ENCODE results near the gene SAMD15.
"Not testable (repeated sequence)": the region's sequence is repeated elsewhere in the genome, so short reads cannot be mapped to it uniquely, and the experiment has no call there.

SAMD15 gene

GRCh38 chr14:77406718-77407117 lies 29.5 kb downstream of the SAMD15 start:
- Histone ChIP-seq H3K79me2 (ENCODE audit: low read length) (no peaks in the 10 kb centered on the region), H3K4me3 (ENCODE audit: low read length) (no peak overlapping the region), H3K36me3 (replicated peaks; ENCODE audit: insufficient read depth, low read length) (no peaks in the 10 kb centered on the region), H2AFZ (ENCODE audit: low read length) (no peak overlapping the region), H3K9me2 (replicated peaks; ENCODE audit: insufficient read depth, low read length) (no peaks in the 10 kb centered on the region), H4K20me1 (ENCODE audit: insufficient read depth, low read length) (no peaks in the 10 kb centered on the region), H3K4me2 (ENCODE audit: low read depth, low read length) (no peak overlapping the region), H3K4me1 (ENCODE audit: low read length) (no peaks in the 10 kb centered on the region), H3K27ac (ENCODE audit: low read length) (no peak overlapping the region), H3K9me3 (replicated peaks; ENCODE audit: insufficient read depth, low read length) (no peaks in the 10 kb centered on the region), H3K9ac (ENCODE audit: low read length) (no peak overlapping the region), H3F3A (ENCODE audit: insufficient read depth, low read length) (no peaks in the 10 kb centered on the region), H3K27me3 (replicated peaks; ENCODE audit: insufficient read depth, low read length) (no peaks in the 10 kb centered on the region)
- DNase-seq = no peak
- TF ChIP-seq CTCF (IDR thresholded peaks at IDR 0.05; ENCODE audit: low read length) (no peak), EZH2 (optimal IDR thresholded peaks at IDR 0.05; ENCODE audit: low read depth, low read length) (no peak), EZH2phosphoT487 (IDR thresholded peaks at IDR 0.05; ENCODE audit: low read length) (no peak)

GRCh38 chr14:77407158-77407557 lies 30.0 kb downstream of the SAMD15 start:
- Histone ChIP-seq H3K9ac (ENCODE audit: low read length) (no peak overlapping the region), H3K36me3 (replicated peaks; ENCODE audit: insufficient read depth, low read length) (no peaks in the 10 kb centered on the region), H3F3A (ENCODE audit: insufficient read depth, low read length) (no peaks in the 10 kb centered on the region), H3K4me3 (ENCODE audit: low read length) (no peak overlapping the region), H2AFZ (ENCODE audit: low read length) (no peak overlapping the region), H3K4me2 (ENCODE audit: low read depth, low read length) (no peak overlapping the region), H4K20me1 (ENCODE audit: insufficient read depth, low read length) (no peaks in the 10 kb centered on the region), H3K27ac (ENCODE audit: low read length) (no peak overlapping the region), H3K4me1 (ENCODE audit: low read length) (no peaks in the 10 kb centered on the region), H3K27me3 (replicated peaks; ENCODE audit: insufficient read depth, low read length) (no peaks in the 10 kb centered on the region), H3K9me3 (replicated peaks; ENCODE audit: insufficient read depth, low read length) (no peaks in the 10 kb centered on the region), H3K79me2 (ENCODE audit: low read length) (no peaks in the 10 kb centered on the region), H3K9me2 (replicated peaks; ENCODE audit: insufficient read depth, low read length) (no peaks in the 10 kb centered on the region)
- TF ChIP-seq EZH2phosphoT487 (IDR thresholded peaks at IDR 0.05; ENCODE audit: low read length) (no peak), EZH2 (optimal IDR thresholded peaks at IDR 0.05; ENCODE audit: low read depth, low read length) (no peak), CTCF (IDR thresholded peaks at IDR 0.05; ENCODE audit: low read length) (no peak)
- no peak for DNase-seq

- no peak overlapping the region for H3K4me2 ChIP-seq (ENCODE audit: low read depth, low read length)
- H3K36me3 ChIP-seq (replicated peaks; ENCODE audit: insufficient read depth, low read length) = no peaks in the 10 kb centered on the region
- no peaks in the 10 kb centered on the region for H3K4me1 ChIP-seq (ENCODE audit: low read length)
- H3K9me2 ChIP-seq (replicated peaks; ENCODE audit: insufficient read depth, low read length) = no peaks in the 10 kb centered on the region
- no peaks in the 10 kb centered on the region for H3K9me3 ChIP-seq (replicated peaks; ENCODE audit: insufficient read depth, low read length)
- H2AFZ ChIP-seq (ENCODE audit: low read length) = no peak overlapping the region
- no peak overlapping the region for H3K27ac ChIP-seq (ENCODE audit: low read length)
- H4K20me1 ChIP-seq (ENCODE audit: insufficient read depth, low read length) = no peaks in the 10 kb centered on the region
- H3K79me2 ChIP-seq (ENCODE audit: low read length) = no peaks in the 10 kb centered on the region
- H3F3A ChIP-seq (ENCODE audit: insufficient read depth, low read length) = no peaks in the 10 kb centered on the region
- no peaks in the 10 kb centered on the region for H3K27me3 ChIP-seq (replicated peaks; ENCODE audit: insufficient read depth, low read length)
- TF ChIP-seq EZH2 (optimal IDR thresholded peaks at IDR 0.05; ENCODE audit: low read depth, low read length) = no peak
- no peak for TF ChIP-seq CTCF (IDR thresholded peaks at IDR 0.05; ENCODE audit: low read length)
- TF ChIP-seq EZH2phosphoT487 (IDR thresholded peaks at IDR 0.05; ENCODE audit: low read length) = no peak
- no peak for DNase-seq
- no peak overlapping the region for H3K4me3 ChIP-seq (ENCODE audit: low read length)
- H3K9ac ChIP-seq (ENCODE audit: low read length) = no peak overlapping the region
Measured at GRCh38 chr14:77409131-77409533, 32.0 kb downstream of the SAMD15 start.

- not testable (repeated sequence) for H3F3A ChIP-seq (ENCODE audit: insufficient read depth, low read length); H3K9me3 ChIP-seq (replicated peaks; ENCODE audit: insufficient read depth, low read length); H3K4me3 ChIP-seq (ENCODE audit: low read length); H3K9ac ChIP-seq (ENCODE audit: low read length); H3K79me2 ChIP-seq (ENCODE audit: low read length); H3K4me1 ChIP-seq (ENCODE audit: low read length); H3K27ac ChIP-seq (ENCODE audit: low read length); H3K9me2 ChIP-seq (replicated peaks; ENCODE audit: insufficient read depth, low read length); H3K27me3 ChIP-seq (replicated peaks; ENCODE audit: insufficient read depth, low read length); H3K4me2 ChIP-seq (ENCODE audit: low read depth, low read length); H3K36me3 ChIP-seq (replicated peaks; ENCODE audit: insufficient read depth, low read length); H2AFZ ChIP-seq (ENCODE audit: low read length); DNase-seq; H4K20me1 ChIP-seq (ENCODE audit: insufficient read depth, low read length)
Measured at GRCh38 chr14:77415403-77416030, 38.3 kb downstream of the SAMD15 start.

- H3K9me3 ChIP-seq (replicated peaks; ENCODE audit: insufficient read depth, low read length); H3K4me2 ChIP-seq (ENCODE audit: low read depth, low read length); H3K4me1 ChIP-seq (ENCODE audit: low read length); H3K9ac ChIP-seq (ENCODE audit: low read length); H3K4me3 ChIP-seq (ENCODE audit: low read length); H3F3A ChIP-seq (ENCODE audit: insufficient read depth, low read length); DNase-seq; H3K9me2 ChIP-seq (replicated peaks; ENCODE audit: insufficient read depth, low read length); H3K27ac ChIP-seq (ENCODE audit: low read length); H3K27me3 ChIP-seq (replicated peaks; ENCODE audit: insufficient read depth, low read length); H4K20me1 ChIP-seq (ENCODE audit: insufficient read depth, low read length); H3K79me2 ChIP-seq (ENCODE audit: low read length); H2AFZ ChIP-seq (ENCODE audit: low read length); H3K36me3 ChIP-seq (replicated peaks; ENCODE audit: insufficient read depth, low read length): not testable (repeated sequence)
Measured at GRCh38 chr14:77416098-77416497, 38.9 kb downstream of the SAMD15 start.

All from MM.1S (cell line).